GM21423 (cell line): Measurements from ENCODE around the gene CHRNE.

Experiments
- ATAC-seq: cut with Tn5 transposase; IDR thresholded peaks from one replicate; pipeline ENCODE4 v1.9.1; 2021; ENCODE audit warnings: mild to moderate bottlenecking, moderate library complexity; ENCODE audit not compliant: unreplicated experiment

The CHRNE gene

GRCh38 chr17:4903051-4903818, at the start of gene CHRNE:
CHRNE (minus strand) TSS chr17:4903098; CDS start chr17:4903063, 35 bp downstream.
- ATAC-seq: no peak

GRCh38 chr17:4951486-4951885, 48.6 kb upstream of the CHRNE start:
- no peak for ATAC-seq

GRCh38 chr17:4950746-4951204, 47.9 kb upstream of the CHRNE start, which contains the start of gene ENO3:
ENO3 (plus strand) TSS chr17:4951119; CDS start chr17:4951830, 711 bp downstream.
- no peak for ATAC-seq

- peak; percentile 16 for ATAC-seq
Measured at GRCh38 chr17:4950075-4950745, 47.3 kb upstream of the CHRNE start.

GRCh38 chr17:4949321-4950074, 46.6 kb upstream of the CHRNE start:
- ATAC-seq: peak; percentile 27

- peak; percentile 32 for ATAC-seq
Measured at GRCh38 chr17:4948931-4949320, 46.0 kb upstream of the CHRNE start.

GRCh38 chr17:4948166-4948930, 45.5 kb upstream of the CHRNE start, which contains the start of gene PFN1:
PFN1 (minus strand) TSS chr17:4948530; CDS start chr17:4948394, 136 bp downstream.
- ATAC-seq: peak; percentile 9

- ATAC-seq: no peak
Measured at GRCh38 chr17:4947411-4948165, 44.7 kb upstream of the CHRNE start.

GRCh38 chr17:4947010-4947410, 44.1 kb upstream of the CHRNE start:
- ATAC-seq: no peak

- no peak for ATAC-seq
Measured at GRCh38 chr17:4946312-4946976, 43.5 kb upstream of the CHRNE start.

- ATAC-seq: no peak
Measured at GRCh38 chr17:4945944-4946280, 43.0 kb upstream of the CHRNE start.

- ATAC-seq: peak; percentile 15
Measured at GRCh38 chr17:4945176-4945943, 42.5 kb upstream of the CHRNE start.

GRCh38 chr17:4944554-4945175, 41.8 kb upstream of the CHRNE start:
- no peak for ATAC-seq

GRCh38 chr17:4944163-4944553, 41.3 kb upstream of the CHRNE start:
- no peak for ATAC-seq

- ATAC-seq: no peak
Measured at GRCh38 chr17:4942760-4943508, 40.0 kb upstream of the CHRNE start.

- no peak for ATAC-seq
Measured at GRCh38 chr17:4941319-4941610, 38.4 kb upstream of the CHRNE start.

GRCh38 chr17:4940555-4941318, 37.8 kb upstream of the CHRNE start:
- ATAC-seq: no peak
